ENCODE measurements around the gene ZNF235. TPM values are rescaled to one million over a fixed set of nuclear protein-coding genes. Genes with fewer than 3 reads are reported as not detected.

The ZNF235 gene
- polyA plus RNA-seq, 2 of the 4 experiments (the other 2 are of a cell fraction), result 3.8 to 7.4 TPM

GRCh38 chr19:44278181-44278690, 26.6 kb downstream of the ZNF235 start:
- no peak overlapping the region for H3K4me2 ChIP-seq
- FAIRE-seq (peak; percentile 43), DNase-seq (ENCODE audit: low read depth in 1 of 2, low spot score in 1 of 2) (no peak), ATAC-seq (no peak)
- H3K9me3 ChIP-seq, result peaks cover 72% of the 10 kb centered on the region
- ChIA-PET CTCF (no interaction called here), POLR2A (no interaction called here)
- H3K27ac ChIP-seq, result no peak overlapping the region
- H3K4me3 ChIP-seq, result no peak overlapping the region
- WGBS (ENCODE audit: missing lambda C conversion rate), result 72% methylated on average over 4 of the region's 4 CpGs
- TF ChIP-seq RNF2 (IDR thresholded peaks at IDR 0.05; ENCODE audit: borderline replicate concordance, low read depth), result no peak
- H3K4me1 ChIP-seq, result no peaks in the 10 kb centered on the region

- Histone ChIP-seq H3K4me2 (no peak overlapping the region), H3K9me3 (peaks cover 68% of the 10 kb centered on the region), H3K4me1 (no peaks in the 10 kb centered on the region), H3K27ac (no peak overlapping the region), H3K4me3 (no peak overlapping the region)
- no peak for ATAC-seq
- no peak for TF ChIP-seq MAX (IDR thresholded peaks at IDR 0.05)
- no peak for TF ChIP-seq TFCP2L1 (CRISPR knock-in tag; IDR thresholded peaks at IDR 0.05)
- TF ChIP-seq ZC3H11A (IDR thresholded peaks at IDR 0.05), result no peak
- TF ChIP-seq RARB (CRISPR knock-in tag; IDR thresholded peaks at IDR 0.05), result no peak
- no peak for TF ChIP-seq KDM1A (IDR thresholded peaks at IDR 0.05; ENCODE audit: low read depth)
- TF ChIP-seq BCL3 (IDR thresholded peaks at IDR 0.05), result no peak
- TF ChIP-seq ESRRA (IDR thresholded peaks at IDR 0.05; ENCODE audit: borderline replicate concordance, low read length), result no peak
- TF ChIP-seq POLR2A (IDR thresholded peaks at IDR 0.05; ENCODE audit: low read length), result no peak
- TF ChIP-seq HOXB13 (CRISPR knock-in tag; IDR thresholded peaks at IDR 0.05; ENCODE audit: low read depth), result no peak
- no peak for TF ChIP-seq REST (IDR thresholded peaks at IDR 0.05)
- TF ChIP-seq CHD2 (IDR thresholded peaks at IDR 0.05; ENCODE audit: low read length, partially characterized antibody), result no peak
- no peak for TF ChIP-seq HES2 (IDR thresholded peaks at IDR 0.05)
- TF ChIP-seq RNF2 (IDR thresholded peaks at IDR 0.05; ENCODE audit: borderline replicate concordance, low read depth), result no peak
- no peak for TF ChIP-seq POLR2AphosphoS2 (conservative IDR thresholded peaks at IDR 0.05; ENCODE audit: low read length)
- no peak for TF ChIP-seq HOXA7 (CRISPR knock-in tag; IDR thresholded peaks at IDR 0.05)
- no peak for TF ChIP-seq CBX2 (IDR thresholded peaks at IDR 0.05; ENCODE audit: borderline replicate concordance, low read depth)
- no peak for TF ChIP-seq EHF (CRISPR knock-in tag; IDR thresholded peaks at IDR 0.05)
- no peak for TF ChIP-seq HDAC2 (IDR thresholded peaks at IDR 0.05)
- TF ChIP-seq ATOH8 (CRISPR knock-in tag; IDR thresholded peaks at IDR 0.05; ENCODE audit: low read depth), result no peak
- no peak for TF ChIP-seq ZNF302 (CRISPR knock-in tag; IDR thresholded peaks at IDR 0.05)
- FAIRE-seq, result no peak
- ChIA-PET CTCF (no interaction called here), POLR2A (no interaction called here)
- WGBS (ENCODE audit: missing lambda C conversion rate), result 40% methylated on average over 1 of the region's 1 CpG
- DNase-seq (ENCODE audit: low read depth in 1 of 2, low spot score in 1 of 2), result no peak
Measured at GRCh38 chr19:44277331-44277730, 27.5 kb downstream of the ZNF235 start.
